GM21786 (cell line): ENCODE measurements around the gene PSMG1.
"Not testable (repeated sequence)": the region's sequence is repeated elsewhere in the genome, so short reads cannot be mapped to it uniquely, and the experiment has no call there.

Source experiments
- ATAC-seq: cut with Tn5 transposase; IDR thresholded peaks from one replicate; pipeline ENCODE4 v1.9.1; 2021; ENCODE audit not compliant: unreplicated experiment

Gene PSMG1

GRCh38 chr21:39159342-39160063 is 23.7 kb downstream of the PSMG1 start:
- ATAC-seq: no peak

DNA sequence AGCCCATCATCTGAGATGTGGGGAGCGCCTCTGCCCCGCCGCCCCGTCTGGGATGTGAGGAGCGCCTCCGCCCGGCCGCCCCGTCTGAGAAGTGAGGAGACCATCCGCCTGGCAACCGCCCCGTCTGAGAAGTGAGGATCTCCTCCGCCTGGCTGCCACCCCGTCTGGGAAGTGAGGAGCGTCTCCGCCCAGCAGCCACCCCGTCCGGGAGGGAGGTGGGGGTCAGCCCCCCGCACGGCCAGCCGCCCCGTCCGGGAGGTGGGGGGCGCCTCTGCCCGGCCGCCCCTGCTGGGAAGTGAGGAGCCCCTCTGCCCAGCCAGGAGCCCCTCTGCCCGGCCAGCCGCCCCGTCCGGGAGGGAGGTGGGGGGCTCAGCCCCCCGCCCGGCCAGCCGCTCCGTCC is 26.0 kb downstream of the PSMG1 start:
- not testable (repeated sequence) for ATAC-seq

DNA sequence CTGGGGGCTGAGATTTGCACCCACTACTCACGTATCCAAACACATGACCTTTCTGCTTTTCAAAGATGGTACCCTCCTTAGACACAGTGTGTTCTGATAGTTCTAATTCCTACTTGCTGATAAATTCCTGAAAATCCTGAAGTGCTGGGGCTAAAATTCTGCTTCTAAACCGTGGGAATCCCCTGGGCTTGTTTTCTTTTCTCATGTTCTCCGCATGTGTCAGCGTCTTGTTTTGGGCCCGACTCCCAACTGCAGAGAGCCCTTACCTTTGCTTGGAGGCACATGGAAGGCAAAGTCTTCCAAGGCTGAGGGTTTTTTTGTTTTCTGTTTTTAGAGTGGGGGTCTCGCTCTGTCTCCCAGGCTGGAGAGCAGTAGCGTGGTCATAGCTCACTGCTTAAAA is 27.2 kb downstream of the PSMG1 start:
- ATAC-seq: no peak

GRCh38 chr21:39155578-39155977 is 27.7 kb downstream of the PSMG1 start:
- no peak for ATAC-seq

GRCh38 chr21:39153842-39154241 is 29.4 kb downstream of the PSMG1 start:
- ATAC-seq: no peak

DNA sequence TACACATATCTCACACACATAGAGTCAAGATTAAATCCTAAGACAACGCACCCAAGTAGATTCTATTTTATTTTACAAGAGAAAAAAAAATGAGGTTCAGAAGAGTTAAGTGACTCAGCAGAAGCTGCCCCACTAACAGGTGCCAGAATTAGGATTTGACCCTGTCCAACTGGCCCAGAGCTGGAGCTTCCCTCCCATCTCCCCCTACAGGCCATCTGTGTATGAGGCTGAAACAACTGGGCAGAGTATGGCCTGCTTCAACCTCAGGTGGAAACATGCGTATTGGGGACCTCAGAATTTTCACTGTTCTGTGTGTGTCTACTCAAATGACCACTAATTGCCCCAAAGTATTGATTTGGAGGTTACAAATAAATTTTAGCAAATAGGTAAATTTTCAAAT is 29.9 kb downstream of the PSMG1 start:
- no peak for ATAC-seq

DNA sequence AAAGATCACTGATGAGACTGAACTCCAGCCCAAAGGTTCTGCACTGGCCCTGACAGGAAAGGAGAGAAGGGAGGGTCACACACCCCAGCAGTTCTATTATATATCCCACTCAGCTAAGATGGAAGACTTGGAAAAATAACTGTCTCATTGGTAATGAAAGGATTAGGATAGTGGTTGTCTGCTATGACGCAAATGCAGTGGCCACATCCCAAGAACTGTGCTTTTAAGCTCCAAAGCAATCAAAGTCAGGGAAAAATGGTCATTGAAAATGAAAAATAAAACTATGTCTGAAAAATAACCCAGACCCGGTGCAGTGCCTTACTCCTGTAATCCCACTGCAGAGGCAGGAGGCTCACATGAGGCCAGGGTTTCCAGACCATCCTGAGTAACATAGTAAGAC is 31.0 kb downstream of the PSMG1 start:
- no peak for ATAC-seq

DNA sequence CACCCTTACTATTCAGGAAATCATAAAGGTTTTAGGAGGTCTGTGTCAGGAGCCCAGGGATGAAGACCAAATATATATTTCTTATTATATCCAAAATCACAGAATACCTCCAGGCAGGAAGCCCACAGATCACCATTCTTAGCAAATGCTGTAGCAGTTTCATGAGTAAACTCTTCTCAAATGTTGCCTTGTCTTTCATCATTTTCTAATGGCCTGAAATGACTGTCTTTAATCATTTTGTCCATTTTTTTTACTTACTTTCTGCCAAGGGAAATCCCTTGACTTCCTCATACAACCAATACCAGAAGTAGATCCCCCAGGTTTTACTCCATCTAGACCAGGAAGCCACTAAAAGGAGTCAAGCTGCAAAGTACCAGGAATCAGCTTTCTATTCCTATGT is 32.4 kb downstream of the PSMG1 start:
- no peak for ATAC-seq

DNA sequence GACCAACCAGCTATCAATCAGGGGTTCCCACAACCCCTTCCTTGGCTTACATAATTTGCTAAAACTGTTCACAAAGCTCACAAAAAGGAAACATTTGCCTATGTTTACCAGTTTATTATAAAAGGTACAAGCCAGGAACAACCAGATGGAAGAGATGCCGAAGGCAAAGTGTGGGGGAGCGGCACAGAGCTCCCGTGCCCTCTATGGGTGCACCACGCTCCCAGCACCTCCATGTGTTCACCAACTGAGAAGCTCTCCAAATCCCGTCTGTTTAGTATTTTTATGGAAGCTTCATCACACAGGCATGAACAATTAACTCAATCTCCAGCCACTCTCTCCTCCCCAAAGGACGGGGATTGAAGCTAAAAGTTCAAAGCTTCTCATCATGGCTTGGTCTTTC is 32.9 kb downstream of the PSMG1 start:
- no peak for ATAC-seq

DNA sequence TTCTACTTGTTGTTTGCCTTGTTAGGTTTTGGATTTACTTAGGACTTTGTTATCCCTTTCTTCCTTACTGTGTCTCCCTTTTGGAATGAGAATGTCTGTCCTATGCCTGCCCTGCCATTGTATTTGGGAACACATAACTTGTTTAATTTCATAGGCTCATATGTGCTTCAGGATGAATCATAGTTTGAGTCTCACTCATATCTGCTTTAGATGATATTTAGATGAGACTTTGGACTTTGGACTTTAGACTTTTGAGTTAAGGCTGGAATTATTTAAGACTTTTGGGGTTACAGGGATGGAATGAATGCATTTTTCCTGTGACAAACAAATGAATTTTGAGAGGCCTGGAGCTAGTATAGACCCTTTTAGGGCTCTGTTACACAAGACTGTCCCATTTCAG is 33.4 kb downstream of the PSMG1 start:
- ATAC-seq: no peak

DNA sequence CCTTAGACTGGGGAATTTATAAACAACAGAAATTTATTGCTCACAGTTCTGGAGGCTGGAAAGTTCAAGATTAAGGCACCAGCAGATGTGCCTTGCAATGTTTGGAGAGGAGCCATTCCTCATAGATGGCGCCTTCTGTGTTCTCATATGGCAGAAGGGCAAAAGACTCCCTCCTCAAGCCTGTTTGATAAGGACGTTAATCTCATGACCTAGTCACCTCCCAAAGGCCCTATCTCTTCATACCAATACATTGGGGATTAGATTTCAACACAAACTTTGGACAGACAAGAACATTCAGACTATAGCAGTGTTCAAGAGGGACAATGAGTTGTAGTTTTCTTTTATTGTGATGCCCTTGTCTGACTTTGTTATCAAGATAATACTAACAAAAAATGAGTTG is 34.3 kb downstream of the PSMG1 start:
- ATAC-seq: no peak

DNA sequence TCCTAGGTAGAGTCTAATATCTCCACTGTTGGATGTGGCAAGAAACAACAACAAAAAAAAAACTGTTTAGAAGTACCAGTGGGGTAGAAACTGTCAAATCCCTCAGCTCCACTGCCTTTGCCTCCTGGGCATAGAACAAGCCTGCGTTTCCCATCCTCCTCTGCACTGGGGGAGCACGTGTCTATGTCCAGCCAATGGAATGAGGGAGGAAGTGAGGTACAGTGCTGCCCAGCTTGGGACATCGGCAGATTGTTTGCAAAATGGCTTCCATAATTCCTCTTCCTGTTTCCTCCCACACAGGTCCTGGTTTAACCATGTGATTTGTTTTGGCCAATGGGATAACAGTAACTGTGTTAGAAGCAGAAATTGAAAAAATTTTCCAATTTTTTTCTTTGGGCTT is 39.1 kb downstream of the PSMG1 start:
- ATAC-seq: no peak

DNA sequence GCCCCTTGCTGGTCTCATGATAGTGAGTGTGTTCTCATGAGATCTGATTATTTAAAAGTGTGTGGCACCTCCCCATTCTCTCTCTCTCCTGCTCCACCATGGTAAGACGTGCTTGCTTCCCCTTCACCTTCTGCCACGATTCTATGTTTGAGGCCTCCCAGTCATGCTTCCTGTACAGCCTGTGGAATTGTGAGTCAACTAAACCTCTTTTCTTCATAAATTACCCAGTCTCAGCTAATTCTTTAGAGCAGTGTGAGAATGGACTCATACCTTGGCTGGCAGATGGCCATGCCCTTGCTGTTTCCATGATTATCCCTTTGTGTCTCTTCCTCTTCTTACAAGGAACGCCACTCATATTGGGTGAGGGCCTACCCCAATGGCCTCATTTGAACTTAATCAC is 40.3 kb downstream of the PSMG1 start:
- no peak for ATAC-seq

DNA sequence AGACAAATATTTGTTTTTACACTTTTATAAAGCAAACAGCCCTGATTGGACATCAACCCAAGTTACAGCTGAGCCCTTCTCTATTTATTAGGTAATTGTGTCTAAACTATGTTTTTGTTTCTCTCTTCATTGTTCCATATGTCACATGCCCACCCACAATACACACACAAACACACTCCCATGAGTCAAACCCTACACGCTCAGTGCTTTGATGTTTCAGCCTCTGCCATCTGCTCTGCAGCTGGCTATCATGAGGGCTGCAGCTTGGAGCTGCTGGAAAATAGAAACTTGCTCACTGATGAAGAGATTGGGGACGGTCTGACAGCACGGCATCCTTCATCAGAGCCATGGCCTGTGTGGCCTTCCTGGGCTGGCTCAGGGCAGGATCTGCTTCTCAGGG is 41.7 kb downstream of the PSMG1 start:
- ATAC-seq: no peak

- no peak for ATAC-seq
These were observed 45.7 kb downstream of the PSMG1 start for GRCh38 chr21:39137248-39138178.

DNA sequence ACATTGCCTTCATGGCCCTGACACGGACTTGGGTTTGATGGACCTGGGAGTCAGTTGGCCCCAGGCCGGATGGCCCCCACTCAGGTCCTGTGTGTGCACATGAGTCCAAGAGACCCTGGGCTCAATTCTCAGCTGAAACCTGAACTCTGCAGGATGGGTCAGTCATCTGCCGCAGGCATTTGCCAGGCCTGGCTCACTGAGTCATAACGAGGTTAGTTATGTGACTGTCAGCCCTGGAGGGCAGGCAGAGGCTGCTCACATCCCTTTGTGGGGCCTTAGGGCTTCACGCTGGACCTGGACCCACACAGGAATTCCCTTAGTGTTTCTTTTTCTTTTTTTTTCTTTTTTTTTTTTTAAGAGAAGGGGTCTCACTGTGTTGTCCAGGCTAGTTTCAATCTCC is 46.5 kb downstream of the PSMG1 start:
- ATAC-seq: no peak

- ATAC-seq: not testable (repeated sequence)
These were observed 47.1 kb downstream of the PSMG1 start for GRCh38 chr21:39136138-39136537.

DNA sequence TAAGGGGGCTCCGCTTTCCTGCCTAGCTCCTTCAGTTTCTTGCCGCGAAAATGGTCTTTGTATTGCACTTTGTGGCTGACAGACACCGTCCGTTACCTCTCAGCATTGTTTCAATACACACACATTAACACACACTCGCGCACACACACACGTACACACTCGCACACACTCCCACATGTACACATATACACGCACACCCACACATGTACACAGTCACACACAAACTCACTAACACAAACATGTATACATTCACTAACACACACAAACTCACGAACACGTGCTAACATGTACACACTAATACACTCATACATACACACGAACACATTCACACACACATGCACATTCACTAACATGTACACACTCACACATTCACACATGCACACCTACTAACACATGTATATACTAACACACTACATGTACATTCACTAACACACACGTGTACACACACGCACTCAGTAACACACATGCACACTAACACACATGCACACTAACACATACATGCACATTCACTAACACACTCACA is 48.9 kb downstream of the PSMG1 start:
- ATAC-seq: no peak

DNA sequence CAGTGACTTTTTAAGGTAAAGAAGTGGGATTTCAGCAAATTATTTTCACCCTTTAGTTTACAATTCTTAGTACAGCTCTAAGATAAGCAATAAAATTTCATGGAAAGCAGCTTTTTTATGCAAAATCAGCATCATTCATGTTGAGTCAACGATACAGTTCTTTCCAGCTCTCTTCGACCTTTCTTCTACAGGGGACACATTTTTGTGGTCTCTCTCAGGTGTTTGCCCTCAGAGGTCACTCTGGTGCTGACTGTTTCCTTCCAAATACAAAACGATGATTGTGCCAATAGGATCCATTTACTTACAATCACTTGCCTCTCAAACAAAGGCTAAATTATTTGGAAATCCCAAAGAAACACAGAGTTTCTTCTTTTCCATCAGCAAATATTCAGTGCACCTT is 51.0 kb downstream of the PSMG1 start:
- ATAC-seq: no peak

GRCh38 chr21:39131791-39132190 is 51.5 kb downstream of the PSMG1 start:
- no peak for ATAC-seq

- no peak for ATAC-seq
These were observed 55.7 kb downstream of the PSMG1 start for GRCh38 chr21:39127506-39127905.

GRCh38 chr21:39126486-39126806 is 56.8 kb downstream of the PSMG1 start:
- ATAC-seq: no peak
